Ascending aorta (tissue), 2 donors: ENCODE results near the gene NIT1. TPM values are rescaled to one million over a fixed set of nuclear protein-coding genes. Genes with fewer than 3 reads are reported as not detected.

ENCODE experiments used
- DNase-seq, 2 donors: peaks; one replicate each; pipeline ENCODE4 v3.0.0-alpha.2; 2019; ENCODE audit warnings: low spot score in 2 of 2
- H3K27ac ChIP-seq, 2 donors: fragments of 200-600 bp; sonication (generic); one replicate each; pipeline ENCODE4 v1.5.1; 2016 to 2017; ENCODE audit warnings: mild to moderate bottlenecking in 1 of 2
- H3K27me3 ChIP-seq: fragments of 200-600 bp; sonication (generic); one replicate; pipeline ENCODE4 v1.5.1; 2017
- H3K36me3 ChIP-seq, 2 donors: fragments of 200-600 bp; sonication (generic); one replicate each; pipeline ENCODE4 v1.5.1; 2016
- H3K4me1 ChIP-seq, 2 donors: fragments of 200-600 bp; sonication (generic); one replicate each; pipeline ENCODE4 v1.5.1; 2016 to 2017; ENCODE audit warnings: mild to moderate bottlenecking in 1 of 2
- H3K4me3 ChIP-seq, 2 donors: fragments of 200-600 bp; sonication (generic); one replicate each; pipeline ENCODE4 v1.5.1; 2016 to 2017; ENCODE audit warnings: mild to moderate bottlenecking in 1 of 2
- H3K9me3 ChIP-seq, 2 donors: fragments of 200-600 bp; sonication (generic); one replicate each; pipeline ENCODE4 v1.5.1; 2016
- intact Hi-C: fragments of 100-400 bp; cut with DNase I; formaldehyde crosslinking; loops from one replicate; pipeline ENCODE4 v1.15.1; 2023
- total RNA-seq: library from RNA; depleted of rRNA; stranded (reverse); fragments of >200 nt; gene quantifications from one replicate; pipeline ENCODE4 v1.1.0, GENCODE V29; 2016
- TF ChIP-seq, protein P1 (sequence below), 3 experiments: fragments of 200-600 bp in 2 of 3; fragments of 450-650 bp in 1 of 3; sonication (generic) in 2 of 3; IDR thresholded peaks; one replicate each; pipeline ENCODE4 v1.5.1; 2016 to 2019; ENCODE audit warnings: antibody characterized with exemption in 3 of 3, mild to moderate bottlenecking in 1 of 3, moderate library complexity in 1 of 3

NIT1 gene
- total RNA-seq, 1 donor from 2014 or later, result 44.9 TPM

- TF ChIP-seq, protein P1, sequence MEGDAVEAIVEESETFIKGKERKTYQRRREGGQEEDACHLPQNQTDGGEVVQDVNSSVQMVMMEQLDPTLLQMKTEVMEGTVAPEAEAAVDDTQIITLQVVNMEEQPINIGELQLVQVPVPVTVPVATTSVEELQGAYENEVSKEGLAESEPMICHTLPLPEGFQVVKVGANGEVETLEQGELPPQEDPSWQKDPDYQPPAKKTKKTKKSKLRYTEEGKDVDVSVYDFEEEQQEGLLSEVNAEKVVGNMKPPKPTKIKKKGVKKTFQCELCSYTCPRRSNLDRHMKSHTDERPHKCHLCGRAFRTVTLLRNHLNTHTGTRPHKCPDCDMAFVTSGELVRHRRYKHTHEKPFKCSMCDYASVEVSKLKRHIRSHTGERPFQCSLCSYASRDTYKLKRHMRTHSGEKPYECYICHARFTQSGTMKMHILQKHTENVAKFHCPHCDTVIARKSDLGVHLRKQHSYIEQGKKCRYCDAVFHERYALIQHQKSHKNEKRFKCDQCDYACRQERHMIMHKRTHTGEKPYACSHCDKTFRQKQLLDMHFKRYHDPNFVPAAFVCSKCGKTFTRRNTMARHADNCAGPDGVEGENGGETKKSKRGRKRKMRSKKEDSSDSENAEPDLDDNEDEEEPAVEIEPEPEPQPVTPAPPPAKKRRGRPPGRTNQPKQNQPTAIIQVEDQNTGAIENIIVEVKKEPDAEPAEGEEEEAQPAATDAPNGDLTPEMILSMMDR (IDR thresholded peaks at IDR 0.05), result no peak
- H3K27ac ChIP-seq, result no peak overlapping the region
- intact Hi-C loops, result no loop called here
- H3K9me3 ChIP-seq, result no peaks in the 10 kb centered on the region
- no peaks in the 10 kb centered on the region for H3K27me3 ChIP-seq
- no peak for DNase-seq
- no peaks in the 10 kb centered on the region for H3K4me1 ChIP-seq
- no peaks in the 10 kb centered on the region for H3K36me3 ChIP-seq
- no peak overlapping the region for H3K4me3 ChIP-seq
Observed at GRCh38 chr1:161077426-161077825, 40.5 kb upstream of the NIT1 start.

DNA sequence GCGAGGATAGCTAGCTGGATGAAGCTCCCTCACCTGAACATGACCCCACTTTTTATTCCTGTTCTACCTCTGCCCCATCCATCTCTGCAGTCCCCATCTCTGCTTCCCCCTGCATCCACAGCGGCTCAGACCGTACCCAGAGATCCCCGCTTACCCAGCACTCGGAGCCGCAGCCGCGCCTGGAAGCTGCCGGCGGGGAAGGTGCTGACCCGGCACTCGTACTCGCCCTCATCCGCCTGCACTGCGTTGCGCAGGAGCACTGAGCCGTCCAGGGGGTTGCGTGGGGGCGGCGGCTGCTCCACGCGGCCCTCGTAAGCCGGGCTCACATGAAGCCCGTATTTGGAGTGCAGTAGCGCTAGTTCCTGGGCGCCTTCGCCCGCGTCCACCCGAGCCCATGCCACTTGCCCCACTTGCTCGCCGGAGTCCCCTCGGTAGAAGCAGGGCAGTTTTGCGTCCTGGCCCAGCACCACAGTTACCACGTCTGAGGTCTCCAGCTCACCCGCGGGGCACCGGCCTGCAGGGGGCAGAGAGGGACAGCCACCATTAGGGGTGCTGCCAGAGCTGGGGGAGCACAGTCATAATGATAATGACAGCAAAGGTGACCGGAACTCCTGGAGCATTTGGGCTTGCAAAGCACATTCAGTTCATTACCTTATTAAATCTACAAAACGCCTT lies 38.3 kb upstream of the NIT1 start:
- Histone ChIP-seq H3K27ac (no peak overlapping the region), H3K36me3 (no peaks in the 10 kb centered on the region), H3K4me3 (no peak overlapping the region), H3K4me1 (no peaks in the 10 kb centered on the region), H3K9me3 (no peaks in the 10 kb centered on the region), H3K27me3 (no peaks in the 10 kb centered on the region)
- no peak for DNase-seq
- TF ChIP-seq, protein P1 (IDR thresholded peaks at IDR 0.05), result no peak
- intact Hi-C loops, result no loop called here

GRCh38 chr1:161080441-161081405 lies 37.2 kb upstream of the NIT1 start:
- Histone ChIP-seq H3K9me3 (no peaks in the 10 kb centered on the region), H3K36me3 (no peaks in the 10 kb centered on the region), H3K27ac (no peak overlapping the region), H3K27me3 (no peaks in the 10 kb centered on the region), H3K4me3 (no peak overlapping the region), H3K4me1 (no peaks in the 10 kb centered on the region)
- intact Hi-C loops, result no loop called here
- no peak for DNase-seq
- TF ChIP-seq, protein P1 (IDR thresholded peaks at IDR 0.05), result no peak

DNA sequence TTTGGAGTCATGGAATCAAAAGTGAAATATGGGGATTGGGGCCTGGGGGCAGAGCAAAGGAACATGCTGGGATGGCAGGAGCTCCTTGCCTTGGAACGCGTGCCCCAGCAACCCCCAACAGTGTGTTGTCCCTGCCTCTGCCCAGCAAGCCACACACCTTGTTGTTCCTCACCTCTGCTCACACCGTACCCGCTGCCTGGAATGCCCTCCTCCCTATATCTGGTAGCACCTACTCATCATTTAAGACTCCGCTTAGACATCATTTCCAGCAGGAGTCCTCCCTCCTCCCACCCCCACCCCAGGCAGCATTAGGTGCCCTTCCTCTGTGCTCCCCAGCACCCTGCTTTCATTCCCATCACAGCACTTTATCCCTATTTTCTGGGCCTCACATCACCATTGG lies 36.4 kb upstream of the NIT1 start:
- no peaks in the 10 kb centered on the region for H3K9me3 ChIP-seq
- TF ChIP-seq, protein P1 (IDR thresholded peaks at IDR 0.05), result no peak
- intact Hi-C loops, result no loop called here
- no peak for DNase-seq
- H3K4me1 ChIP-seq, result no peaks in the 10 kb centered on the region
- H3K27ac ChIP-seq, result no peak overlapping the region
- H3K4me3 ChIP-seq, result no peak overlapping the region
- no peaks in the 10 kb centered on the region for H3K27me3 ChIP-seq
- no peaks in the 10 kb centered on the region for H3K36me3 ChIP-seq

DNA sequence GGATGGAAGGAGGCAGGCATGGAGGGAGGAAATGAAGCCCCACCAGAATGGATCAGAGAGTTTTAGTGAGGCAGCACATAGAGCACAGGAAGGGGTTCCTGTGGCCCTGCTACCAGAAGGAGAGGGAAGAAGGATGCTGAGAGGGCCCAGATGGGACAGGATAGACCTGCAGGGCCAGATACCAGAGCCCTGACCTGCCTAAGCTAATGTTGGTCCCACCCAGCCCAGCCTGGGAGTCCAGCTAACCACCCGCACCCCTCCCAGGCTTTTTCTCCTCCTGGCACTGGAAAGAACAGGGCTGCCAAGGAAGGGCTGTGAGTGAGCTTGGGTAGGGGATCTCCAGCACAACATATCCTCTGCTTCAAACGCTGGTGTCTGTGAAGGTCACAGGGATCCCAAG lies 35.4 kb upstream of the NIT1 start:
- intact Hi-C loops, result no loop called here
- H3K36me3 ChIP-seq, result no peaks in the 10 kb centered on the region
- H3K4me3 ChIP-seq, result no peak overlapping the region

More for the DNA sequence above, 35.4 kb upstream of the NIT1 start:
- Histone ChIP-seq H3K27me3 (no peaks in the 10 kb centered on the region), H3K27ac (no peak overlapping the region), H3K9me3 (no peaks in the 10 kb centered on the region), H3K4me1 (no peaks in the 10 kb centered on the region)
- no peak for DNase-seq
- TF ChIP-seq, protein P1 (IDR thresholded peaks at IDR 0.05), result no peak
